ENCODE data around the gene FHIT.

GRCh38 chr3:59717679-59718205 is 1533.5 kb downstream of the FHIT start:
- TF ChIP-seq POLR2A (IDR thresholded peaks at IDR 0.05; ENCODE audit: low read length), result no peak
- no peak for TF ChIP-seq GATA1 (IDR thresholded peaks at IDR 0.05; ENCODE audit: low read depth, low read length)

All from erythroblast (primary cell).